Vagina (tissue), 2 donors: ENCODE results near the gene UQCC2.

Experiments used
- POLR2A ChIP-seq, 2 donors: fragments of 450-650 bp; IDR thresholded peaks; one replicate each; pipeline ENCODE4 v1.6.1; 2017; ENCODE audit warnings: antibody characterized with exemption in 2 of 2, mild to moderate bottlenecking in 2 of 2, moderate library complexity in 2 of 2
- TF ChIP-seq, protein P1 (sequence below), 3 experiments: fragments of 450-650 bp in 2 of 3; fragments of 200-600 bp in 1 of 3; sonication (generic) in 1 of 3; IDR thresholded peaks; one replicate each; pipeline ENCODE4 v1.5.1; 2017 to 2019; ENCODE audit warnings: antibody characterized with exemption in 3 of 3, mild to moderate bottlenecking in 2 of 3, moderate library complexity in 2 of 3

GRCh38 chr6:33755070-33755869 is 43.8 kb upstream of the UQCC2 start:
- TF ChIP-seq, protein P1, sequence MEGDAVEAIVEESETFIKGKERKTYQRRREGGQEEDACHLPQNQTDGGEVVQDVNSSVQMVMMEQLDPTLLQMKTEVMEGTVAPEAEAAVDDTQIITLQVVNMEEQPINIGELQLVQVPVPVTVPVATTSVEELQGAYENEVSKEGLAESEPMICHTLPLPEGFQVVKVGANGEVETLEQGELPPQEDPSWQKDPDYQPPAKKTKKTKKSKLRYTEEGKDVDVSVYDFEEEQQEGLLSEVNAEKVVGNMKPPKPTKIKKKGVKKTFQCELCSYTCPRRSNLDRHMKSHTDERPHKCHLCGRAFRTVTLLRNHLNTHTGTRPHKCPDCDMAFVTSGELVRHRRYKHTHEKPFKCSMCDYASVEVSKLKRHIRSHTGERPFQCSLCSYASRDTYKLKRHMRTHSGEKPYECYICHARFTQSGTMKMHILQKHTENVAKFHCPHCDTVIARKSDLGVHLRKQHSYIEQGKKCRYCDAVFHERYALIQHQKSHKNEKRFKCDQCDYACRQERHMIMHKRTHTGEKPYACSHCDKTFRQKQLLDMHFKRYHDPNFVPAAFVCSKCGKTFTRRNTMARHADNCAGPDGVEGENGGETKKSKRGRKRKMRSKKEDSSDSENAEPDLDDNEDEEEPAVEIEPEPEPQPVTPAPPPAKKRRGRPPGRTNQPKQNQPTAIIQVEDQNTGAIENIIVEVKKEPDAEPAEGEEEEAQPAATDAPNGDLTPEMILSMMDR (IDR thresholded peaks at IDR 0.05) = no peak
- TF ChIP-seq POLR2A (IDR thresholded peaks at IDR 0.05) = no peak
